ENCODE data around the gene HSPB9.

The HSPB9 gene

GRCh38 chr17:42101513-42102292 lies 20.9 kb upstream of the HSPB9 start:
- DNase-seq (ENCODE audit: low spot score) = peak; percentile 62

GRCh38 chr17:42103221-42103954 lies 19.2 kb upstream of the HSPB9 start:
- no peak for DNase-seq (ENCODE audit: low spot score)

GRCh38 chr17:42104264-42104663 lies 18.3 kb upstream of the HSPB9 start:
- no peak for DNase-seq (ENCODE audit: low spot score)

GRCh38 chr17:42106009-42106408 lies 16.6 kb upstream of the HSPB9 start:
- no peak for DNase-seq (ENCODE audit: low spot score)

GRCh38 chr17:42107124-42107523 lies 15.5 kb upstream of the HSPB9 start:
- DNase-seq (ENCODE audit: low spot score) = no peak

GRCh38 chr17:42107597-42108576 lies 14.7 kb upstream of the HSPB9 start:
- DNase-seq (ENCODE audit: low spot score) = peak; percentile 88

- no peak for DNase-seq (ENCODE audit: low spot score)
Measured at GRCh38 chr17:42109086-42109485, 13.5 kb upstream of the HSPB9 start.

- no peak for DNase-seq (ENCODE audit: low spot score)
Measured at GRCh38 chr17:42110301-42111264, 12.0 kb upstream of the HSPB9 start.

GRCh38 chr17:42111265-42111636 lies 11.4 kb upstream of the HSPB9 start:
- DNase-seq (ENCODE audit: low spot score) = no peak

GRCh38 chr17:42111871-42112551 lies 10.6 kb upstream of the HSPB9 start:
- peak; percentile 33 for DNase-seq (ENCODE audit: low spot score)

- DNase-seq (ENCODE audit: low spot score) = peak; percentile 86
Measured at GRCh38 chr17:42112552-42113176, 9.9 kb upstream of the HSPB9 start, which contains the start of gene DHX58. Gene DHX58, minus strand, starts transcription at chr17:42112714. Its CDS starts 822 bp downstream, at chr17:42111892.

GRCh38 chr17:42113293-42114069 lies 9.1 kb upstream of the HSPB9 start:
- DNase-seq (ENCODE audit: low spot score) = no peak

- no peak for DNase-seq (ENCODE audit: low spot score)
Measured at GRCh38 chr17:42114118-42114517, 8.5 kb upstream of the HSPB9 start.

GRCh38 chr17:42116705-42117396 lies 5.8 kb upstream of the HSPB9 start:
- DNase-seq (ENCODE audit: low spot score) = peak; percentile 89

- no peak for DNase-seq (ENCODE audit: low spot score)
Measured at GRCh38 chr17:42117397-42118125, 5.0 kb upstream of the HSPB9 start.

- no peak for DNase-seq (ENCODE audit: low spot score)
Measured at GRCh38 chr17:42118126-42118510, 4.5 kb upstream of the HSPB9 start.

GRCh38 chr17:42118545-42118944 lies 4.1 kb upstream of the HSPB9 start:
- peak; percentile 53 for DNase-seq (ENCODE audit: low spot score)

GRCh38 chr17:42119301-42119700 lies 3.3 kb upstream of the HSPB9 start:
- DNase-seq (ENCODE audit: low spot score) = no peak

All from CD4-positive, alpha-beta T cell treated with Interleukin-2 at 100 ng/mL for 4 hours (primary cell).